IMR-90 (cell line): ENCODE results near the gene MADD. TPM values are rescaled to one million over a fixed set of nuclear protein-coding genes. Genes with fewer than 3 reads are reported as not detected.

Source experiments
- ATAC-seq: fragments of 200-7000 bp; cut with Tn5 transposase; 2 replicates; pipeline ENCODE4 v1.9.1; 2020; ENCODE audit warnings: low read depth, mild to moderate bottlenecking, moderate library complexity
- BruUV-seq: library from RNA; stranded (reverse); fragments of 400-500 nt; replicated peaks from 2 replicates; lab custom pipeline; 2021; lab: Mats Ljungman, UMichigan
- CTCF ChIA-PET: fragments of 300-600 bp; formaldehyde crosslinking; extraction: SDS; loops from one replicate; lab custom pipeline; 2021; ENCODE audit warnings: antibody characterized with exemption; lab: Yijun Ruan, JAX
- POLR2A ChIA-PET: fragments of 300-600 bp; sonication (Branson Sonifier 250); formaldehyde crosslinking; loops from one replicate; lab custom pipeline; 2022; ENCODE audit warnings: antibody characterized with exemption; ENCODE audit not compliant: unreplicated experiment; lab: Charles Lee
- DNase-seq: peaks from one replicate; pipeline ENCODE4 v3.0.0; 2013
- H2AFZ ChIP-seq: replicated peaks from 2 replicates; pipeline ENCODE3; 2013; ENCODE audit warnings: low read length, mild to moderate bottlenecking; ENCODE audit not compliant: poor library complexity
- H2AK5ac ChIP-seq: 2 replicates; pipeline ENCODE4 v1.6.1; 2013; ENCODE audit warnings: low read depth, low read length, inconsistent platforms
- H2AK9ac ChIP-seq: replicated peaks from 2 replicates; pipeline ENCODE3; 2013; ENCODE audit warnings: mild to moderate bottlenecking, low read depth, low read length, moderate library complexity; ENCODE audit not compliant: poor library complexity
- H2BK120ac ChIP-seq: 2 replicates; pipeline ENCODE4 v1.6.1; 2013; ENCODE audit warnings: low read depth, low read length, inconsistent platforms
- H2BK15ac ChIP-seq: 3 replicates; pipeline ENCODE4 v1.6.1; 2013; ENCODE audit warnings: low read depth, low read length, inconsistent platforms
- H2BK20ac ChIP-seq: 2 replicates; pipeline ENCODE4 v1.6.1; 2013; ENCODE audit warnings: low read depth, mild to moderate bottlenecking, inconsistent platforms, low read length, moderate library complexity
- H2BK5ac ChIP-seq: 2 replicates; pipeline ENCODE4 v1.6.1; 2013; ENCODE audit warnings: mild to moderate bottlenecking, low read depth, low read length, inconsistent platforms; ENCODE audit not compliant: poor library complexity, severe bottlenecking
- H3K14ac ChIP-seq: replicated peaks from 2 replicates; pipeline ENCODE4 v1.6.1; 2013; ENCODE audit warnings: low read depth, low read length, inconsistent platforms
- H3K18ac ChIP-seq: 2 replicates; pipeline ENCODE4 v1.6.1; 2013; ENCODE audit warnings: low read depth, low read length, control low read depth
- H3K23ac ChIP-seq: 2 replicates; pipeline ENCODE4 v1.6.1; 2013; ENCODE audit warnings: low read depth, low read length, inconsistent platforms
- H3K27ac ChIP-seq: 2 replicates; pipeline ENCODE4 v1.5.1; 2013; ENCODE audit warnings: mild to moderate bottlenecking, control low read depth, low read length; ENCODE audit not compliant: insufficient read depth
- H3K27me3 ChIP-seq: 2 replicates; pipeline ENCODE4 v1.6.1; 2013; ENCODE audit warnings: low read length; ENCODE audit not compliant: control insufficient read depth, insufficient read depth
- H3K36me3 ChIP-seq: 2 replicates; pipeline ENCODE4 v1.6.1; 2013; ENCODE audit warnings: low read length, mixed read lengths; ENCODE audit not compliant: control insufficient read depth, insufficient read depth
- H3K4ac ChIP-seq: 2 replicates; pipeline ENCODE4 v1.6.1; 2013; ENCODE audit warnings: low read depth, low read length, inconsistent platforms
- H3K4me1 ChIP-seq: 2 replicates; pipeline ENCODE4 v1.6.1; 2013; ENCODE audit warnings: low read length, mixed read lengths; ENCODE audit not compliant: control insufficient read depth, insufficient read depth
- H3K4me2 ChIP-seq: 2 replicates; pipeline ENCODE4 v1.6.1; 2013; ENCODE audit warnings: low read depth, mild to moderate bottlenecking, control low read depth, low read length, moderate library complexity
- H3K4me3 ChIP-seq: 2 replicates; pipeline ENCODE4 v1.5.1; 2013; ENCODE audit warnings: low read depth, mild to moderate bottlenecking, control low read depth, low read length, moderate library complexity; ENCODE audit not compliant: insufficient read depth
- H3K56ac ChIP-seq: 2 replicates; pipeline ENCODE4 v1.6.1; 2013; ENCODE audit warnings: low read length, inconsistent platforms; ENCODE audit not compliant: insufficient read depth; ENCODE audit errors: extremely low read depth
- H3K79me1 ChIP-seq, 2 experiments: 2 replicates each; pipeline ENCODE4 v1.6.1; 2013; ENCODE audit warnings: low read length in 2 of 2, inconsistent platforms in 1 of 2, low read depth in 1 of 2
- H3K9ac ChIP-seq: 2 replicates; pipeline ENCODE4 v1.6.1; 2013; ENCODE audit warnings: low read depth, low read length, control low read depth
- H3K9me1 ChIP-seq: 2 replicates; pipeline ENCODE4 v1.6.1; 2013; ENCODE audit warnings: low read length, inconsistent platforms; ENCODE audit not compliant: insufficient read depth
- H3K9me3 ChIP-seq: 2 replicates; pipeline ENCODE4 v1.6.1; 2013; ENCODE audit warnings: low read length; ENCODE audit not compliant: control insufficient read depth, insufficient read depth
- H4K20me1 ChIP-seq: 2 replicates; pipeline ENCODE4 v1.6.1; 2013; ENCODE audit warnings: low read length, inconsistent platforms; ENCODE audit not compliant: insufficient read depth
- H4K5ac ChIP-seq: 2 replicates; pipeline ENCODE4 v1.6.1; 2013; ENCODE audit warnings: mild to moderate bottlenecking, low read depth, low read length, control low read depth
- H4K8ac ChIP-seq, 2 experiments: 2 replicates each; pipeline ENCODE4 v1.6.1; 2013; ENCODE audit warnings: low read depth in 2 of 2, low read length in 2 of 2, control low read depth in 1 of 2, inconsistent platforms in 1 of 2
- H4K91ac ChIP-seq: 2 replicates; pipeline ENCODE4 v1.6.1; 2013; ENCODE audit warnings: low read depth, low read length, inconsistent platforms; ENCODE audit not compliant: insufficient read depth
- BHLHE40 ChIP-seq: fragments of 150-350 bp; IDR thresholded peaks from 2 replicates; pipeline ENCODE4 v1.6.1; 2016; ENCODE audit warnings: mild to moderate bottlenecking, low read depth, low read length
- CEBPB ChIP-seq: IDR thresholded peaks from 2 replicates; pipeline ENCODE4 v1.6.1; 2012; ENCODE audit warnings: low read depth, low read length, improper control_type of control experiment
- CHD1 ChIP-seq: IDR thresholded peaks from 2 replicates; pipeline ENCODE4 v1.6.1; 2012; ENCODE audit warnings: low read depth, low read length, improper control_type of control experiment
- ELK1 ChIP-seq: fragments of 150-350 bp; IDR thresholded peaks from 2 replicates; pipeline ENCODE4 v1.6.1; 2016; ENCODE audit warnings: low read depth, mild to moderate bottlenecking, low read length, moderate library complexity, borderline replicate concordance
- FOS ChIP-seq: fragments of 150-350 bp; IDR thresholded peaks from 2 replicates; pipeline ENCODE4 v1.6.1; 2016; ENCODE audit warnings: low read depth, low read length
- MAFK ChIP-seq: IDR thresholded peaks from 2 replicates; pipeline ENCODE4 v1.6.1; 2012; ENCODE audit warnings: low read depth, low read length, improper control_type of control experiment
- MAZ ChIP-seq: IDR thresholded peaks from 2 replicates; pipeline ENCODE4 v1.6.1; 2012; ENCODE audit warnings: low read depth, mild to moderate bottlenecking, low read length, improper control_type of control experiment, moderate library complexity, borderline replicate concordance
- MXI1 ChIP-seq: IDR thresholded peaks from 2 replicates; pipeline ENCODE4 v1.6.1; 2012; ENCODE audit warnings: low read depth, mild to moderate bottlenecking, low read length, moderate library complexity, borderline replicate concordance
- NFE2L2 ChIP-seq: fragments of 150-350 bp; IDR thresholded peaks from 2 replicates; pipeline ENCODE4 v1.6.1; 2016; ENCODE audit warnings: low read depth, mild to moderate bottlenecking, low read length
- POLR2A ChIP-seq: IDR thresholded peaks from 2 replicates; pipeline ENCODE4 v1.6.1; 2012; ENCODE audit warnings: mild to moderate bottlenecking, low read depth, low read length
- RAD21 ChIP-seq: IDR thresholded peaks from 2 replicates; pipeline ENCODE4 v1.6.1; 2012; ENCODE audit warnings: low read length, improper control_type of control experiment
- RCOR1 ChIP-seq: IDR thresholded peaks from 2 replicates; pipeline ENCODE4 v1.6.1; 2012; ENCODE audit warnings: mild to moderate bottlenecking, low read length, improper control_type of control experiment; ENCODE audit not compliant: insufficient replicate concordance
- RFX5 ChIP-seq: IDR thresholded peaks from 2 replicates; pipeline ENCODE4 v1.8.0; 2012; ENCODE audit warnings: low read depth, mild to moderate bottlenecking, low read length, moderate library complexity
- SMC3 ChIP-seq: fragments of 150-350 bp; IDR thresholded peaks from 2 replicates; pipeline ENCODE4 v1.6.1; 2016; ENCODE audit warnings: low read depth, mild to moderate bottlenecking, antibody characterized with exemption, low read length, moderate library complexity
- USF2 ChIP-seq: fragments of 150-350 bp; IDR thresholded peaks from 2 replicates; pipeline ENCODE4 v1.6.1; 2017; ENCODE audit warnings: mild to moderate bottlenecking, antibody characterized with exemption, low read length, low read depth
- WGBS, 2 experiments: methylation state at CpG; one replicate each; pipeline versions ENCODE4 v1.1.5 to v1.1.7; 2013; ENCODE audit warnings: missing lambda C conversion rate in 2 of 2; ENCODE audit not compliant: insufficient read length in 1 of 2; ENCODE audit errors: extremely low coverage in 2 of 2; 5-methylcytosine and 5-hydroxymethylcytosine counted together
- dilution Hi-C: fragments of 300-500 bp; cut with HindIII; formaldehyde crosslinking; loops from one replicate; pipeline ENCODE4 v1.14.3; 2018; ENCODE audit warnings: low sequenced_read_pairs; ENCODE audit not compliant: unreplicated experiment
- in situ Hi-C: fragments of 300-500 bp; cut with MboI; formaldehyde crosslinking; loops from 3 replicates; pipeline ENCODE4 v1.14.3; 2019; ENCODE audit warnings: low sequenced_read_pairs, inconsistent platforms, mixed read lengths
- intact Hi-C: fragments of 100-400 bp; cut with micrococcal nuclease; formaldehyde crosslinking; loops from 2 replicates; pipeline ENCODE4 v1.10.0; 2022
- polyA plus RNA-seq, 3 experiments: library from polyadenylated mRNA; depleted of rRNA; stranded (reverse); fragments of >200 nt; gene quantifications; 2 replicates each; pipeline ENCODE4 v1.2.3, GENCODE V29; 2012; ENCODE audit warnings: low replicate concordance in 1 of 3
- total RNA-seq: library from RNA; depleted of rRNA; stranded (reverse); fragments of >200 nt; gene quantifications from 2 replicates; pipeline ENCODE4 v1.2.3, GENCODE V29; 2012
- TF ChIP-seq, protein P1 (sequence below): conservative IDR thresholded peaks from 2 replicates; pipeline ENCODE4 v1.5.1; 2012; ENCODE audit warnings: mild to moderate bottlenecking, low read depth, low read length, improper control_type of control experiment

The MADD gene
- total and polyA plus RNA-seq, 2 of the 4 experiments (the other 2 are of a cell fraction): 13.3 to 16.4 TPM

- no peak overlapping the region for H4K5ac ChIP-seq
- no peak overlapping the region for H2AK9ac ChIP-seq
- TF ChIP-seq MXI1: no peak
- no peak for TF ChIP-seq RAD21
- TF ChIP-seq CHD1: no peak
- TF ChIP-seq RFX5: no peak
- TF ChIP-seq, protein P1, sequence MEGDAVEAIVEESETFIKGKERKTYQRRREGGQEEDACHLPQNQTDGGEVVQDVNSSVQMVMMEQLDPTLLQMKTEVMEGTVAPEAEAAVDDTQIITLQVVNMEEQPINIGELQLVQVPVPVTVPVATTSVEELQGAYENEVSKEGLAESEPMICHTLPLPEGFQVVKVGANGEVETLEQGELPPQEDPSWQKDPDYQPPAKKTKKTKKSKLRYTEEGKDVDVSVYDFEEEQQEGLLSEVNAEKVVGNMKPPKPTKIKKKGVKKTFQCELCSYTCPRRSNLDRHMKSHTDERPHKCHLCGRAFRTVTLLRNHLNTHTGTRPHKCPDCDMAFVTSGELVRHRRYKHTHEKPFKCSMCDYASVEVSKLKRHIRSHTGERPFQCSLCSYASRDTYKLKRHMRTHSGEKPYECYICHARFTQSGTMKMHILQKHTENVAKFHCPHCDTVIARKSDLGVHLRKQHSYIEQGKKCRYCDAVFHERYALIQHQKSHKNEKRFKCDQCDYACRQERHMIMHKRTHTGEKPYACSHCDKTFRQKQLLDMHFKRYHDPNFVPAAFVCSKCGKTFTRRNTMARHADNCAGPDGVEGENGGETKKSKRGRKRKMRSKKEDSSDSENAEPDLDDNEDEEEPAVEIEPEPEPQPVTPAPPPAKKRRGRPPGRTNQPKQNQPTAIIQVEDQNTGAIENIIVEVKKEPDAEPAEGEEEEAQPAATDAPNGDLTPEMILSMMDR: no peak
- TF ChIP-seq POLR2A: no peak
- no peak for TF ChIP-seq USF2
- TF ChIP-seq BHLHE40: no peak
- TF ChIP-seq NFE2L2: no peak
- TF ChIP-seq SMC3: no peak
- no peak for TF ChIP-seq CEBPB
- TF ChIP-seq ELK1: no peak
- TF ChIP-seq RCOR1: no peak
- no peak for TF ChIP-seq MAFK
- no peak for TF ChIP-seq MAZ
- TF ChIP-seq FOS: no peak
- H2AFZ ChIP-seq: no peak overlapping the region
- H3K27ac ChIP-seq: no peak overlapping the region
- peaks cover 11% of the 10 kb centered on the region; the same call in 1 of the 2 replicates for H3K9me1 ChIP-seq
- H2AK5ac ChIP-seq: no peak overlapping the region
- no peak overlapping the region for H3K14ac ChIP-seq
- H2BK15ac ChIP-seq: no peak overlapping the region
- no peak overlapping the region for H2BK20ac ChIP-seq
- ChIA-PET POLR2A (no interaction called here), CTCF (no interaction called here)
- in situ Hi-C loops (no loop called here), intact Hi-C loops (no loop called here), dilution Hi-C loops (no loop called here)
- H3K9ac ChIP-seq: no peak overlapping the region
- no peak overlapping the region for H4K8ac ChIP-seq
- no peak overlapping the region for H3K18ac ChIP-seq
- BruUV-seq: no TSS peak
- H3K27me3 ChIP-seq: no peaks in the 10 kb centered on the region
- H2BK5ac ChIP-seq: no peak overlapping the region
- no peaks in the 10 kb centered on the region for H3K4me1 ChIP-seq
- H3K79me1 ChIP-seq: no peaks in the 10 kb centered on the region
- DNase-seq (no peak), ATAC-seq (no peak)
- no peaks in the 10 kb centered on the region for H3K9me3 ChIP-seq
- H3K4me2 ChIP-seq: no peak overlapping the region
- H4K91ac ChIP-seq: no peak overlapping the region
- H2BK120ac ChIP-seq: no peak overlapping the region
- H3K4ac ChIP-seq: no peak overlapping the region
- no peak overlapping the region for H3K4me3 ChIP-seq
- peaks cover 72% of the 10 kb centered on the region for H3K36me3 ChIP-seq
- WGBS, 2 experiments: 100% methylated on average over 7 of the region's 15 CpGs; no CpG with 5 or more reads in 1 of the 2 experiments
- no peak overlapping the region for H3K56ac ChIP-seq
- H4K20me1 ChIP-seq: no peaks in the 10 kb centered on the region
- H3K23ac ChIP-seq: no peak overlapping the region
Observed at GRCh38 chr11:47289856-47290255, 19.9 kb downstream of the MADD start.
